Breast epithelium (tissue), 4 donors: ENCODE data around the gene NACAD. TPM values are rescaled to one million over a fixed set of nuclear protein-coding genes. Genes with fewer than 3 reads are reported as not detected.

Source experiments
- DNase-seq, 2 donors: peaks; one replicate each; pipeline ENCODE4 v3.0.0-alpha.2; 2019; ENCODE audit warnings: low spot score in 2 of 2
- H3K27ac ChIP-seq, 2 donors: fragments of 200-600 bp; sonication (generic) in 1 of 2; one replicate each; pipeline ENCODE4 v1.5.1; 2016 to 2019; ENCODE audit warnings: mild to moderate bottlenecking in 1 of 2
- H3K27me3 ChIP-seq, 2 donors: fragments of 200-600 bp; sonication (generic) in 1 of 2; one replicate each; pipeline versions ENCODE4 v1.5.1 to v1.6.0; 2017 to 2019; ENCODE audit warnings: control low read depth in 1 of 2, mild to moderate bottlenecking in 1 of 2
- H3K36me3 ChIP-seq: fragments of 200-600 bp; one replicate; pipeline ENCODE4 v1.5.1; 2019
- H3K4me1 ChIP-seq, 2 donors: fragments of 200-600 bp; sonication (generic); one replicate each; pipeline ENCODE4 v1.5.1; 2016 to 2019; ENCODE audit warnings: control low read depth in 1 of 2
- H3K4me3 ChIP-seq, 3 donors: fragments of 200-600 bp; sonication (generic); 1 replicate in 2 of 3; 2 replicates in 1 of 3; pipeline ENCODE4 v1.5.1; 2016 to 2019; ENCODE audit warnings: mild to moderate bottlenecking in 3 of 3, moderate library complexity in 2 of 3
- H3K9me3 ChIP-seq, 2 donors: fragments of 200-600 bp; sonication (generic) in 1 of 2; one replicate each; pipeline ENCODE4 v1.5.1; 2016 to 2019; ENCODE audit warnings: control low read depth in 1 of 2
- POLR2A ChIP-seq: fragments of 450-650 bp; IDR thresholded peaks from one replicate; pipeline ENCODE4 v1.6.1; 2016; ENCODE audit warnings: antibody characterized with exemption, mild to moderate bottlenecking, moderate library complexity
- POLR2AphosphoS5 ChIP-seq, 3 donors: sonication (generic); formaldehyde crosslinking; IDR thresholded peaks; one replicate each; pipeline ENCODE4 v1.6.1; 2017; ENCODE audit warnings: antibody characterized with exemption in 3 of 3
- intact Hi-C: fragments of 100-400 bp; cut with DNase I; formaldehyde crosslinking; loops from one replicate; pipeline ENCODE4 v1.15.1; 2023; ENCODE audit warnings: low total_unique reads
- total RNA-seq, 3 donors: library from RNA; depleted of rRNA; stranded (reverse); fragments of >200 nt; gene quantifications; one replicate each; pipeline ENCODE4 v1.1.0, GENCODE V29; 2016
- TF ChIP-seq, protein P1 (sequence below), 3 donors: fragments of 450-650 bp; IDR thresholded peaks; one replicate each; pipeline ENCODE4 v1.5.1; 2016 to 2017; ENCODE audit warnings: antibody characterized with exemption in 3 of 3, mild to moderate bottlenecking in 3 of 3, moderate library complexity in 3 of 3

Gene NACAD
- total RNA-seq, 3 donors from 2014 or later = 1.2 to 7.5 (median 3.2) TPM

DNA sequence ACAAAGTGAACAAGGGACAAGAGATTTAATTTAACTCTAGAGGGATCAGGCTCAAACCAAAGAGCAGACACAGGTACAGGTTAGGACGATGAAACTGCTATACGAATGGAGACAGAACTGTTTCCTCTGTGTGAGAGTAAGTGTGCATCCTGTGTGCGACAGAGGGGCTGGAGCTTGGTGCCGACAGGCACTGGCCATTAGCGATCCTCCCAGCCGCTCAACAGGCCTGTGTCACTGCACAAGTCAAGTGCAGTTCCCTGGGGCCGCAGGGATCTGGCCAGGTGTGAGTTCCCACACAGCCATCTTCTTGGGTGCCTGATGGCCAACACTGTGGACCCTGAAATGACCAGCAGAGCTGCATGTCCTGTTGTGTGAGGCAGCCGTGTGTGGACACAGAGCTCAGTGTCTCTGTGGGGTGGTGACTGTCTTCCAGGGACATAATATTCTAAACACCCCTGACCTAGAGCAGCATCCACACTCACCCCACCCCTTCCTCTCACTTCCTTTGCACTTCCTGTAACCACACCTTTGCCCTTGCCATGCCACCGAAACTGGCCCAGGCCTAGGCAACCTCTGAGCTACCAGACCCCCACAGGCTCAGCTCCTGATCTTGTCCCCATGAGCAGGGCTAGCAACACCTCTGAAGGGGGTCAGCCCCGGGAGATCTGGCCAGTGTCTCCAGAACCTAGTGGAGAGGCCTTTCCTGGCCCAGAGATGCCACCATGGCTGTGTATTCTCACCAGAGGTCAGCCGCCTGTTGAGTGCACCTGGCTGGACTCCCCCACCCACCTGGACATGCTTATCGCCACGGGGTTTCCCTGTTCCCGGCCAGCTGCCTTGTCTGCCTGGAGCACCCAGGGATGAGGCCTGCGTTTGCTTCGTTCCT lies 34.4 kb upstream of the NACAD start:
- H3K4me1 ChIP-seq = no peaks in the 10 kb centered on the region
- no peak overlapping the region for H3K27ac ChIP-seq
- H3K27me3 ChIP-seq = no peaks in the 10 kb centered on the region
- H3K4me3 ChIP-seq = no peak overlapping the region
- no peak for DNase-seq
- intact Hi-C loops = no loop called here
- H3K9me3 ChIP-seq = no peaks in the 10 kb centered on the region
- TF ChIP-seq POLR2A (no peak), POLR2AphosphoS5 (IDR thresholded peaks at IDR 0.05) (no peak)
- TF ChIP-seq, protein P1, sequence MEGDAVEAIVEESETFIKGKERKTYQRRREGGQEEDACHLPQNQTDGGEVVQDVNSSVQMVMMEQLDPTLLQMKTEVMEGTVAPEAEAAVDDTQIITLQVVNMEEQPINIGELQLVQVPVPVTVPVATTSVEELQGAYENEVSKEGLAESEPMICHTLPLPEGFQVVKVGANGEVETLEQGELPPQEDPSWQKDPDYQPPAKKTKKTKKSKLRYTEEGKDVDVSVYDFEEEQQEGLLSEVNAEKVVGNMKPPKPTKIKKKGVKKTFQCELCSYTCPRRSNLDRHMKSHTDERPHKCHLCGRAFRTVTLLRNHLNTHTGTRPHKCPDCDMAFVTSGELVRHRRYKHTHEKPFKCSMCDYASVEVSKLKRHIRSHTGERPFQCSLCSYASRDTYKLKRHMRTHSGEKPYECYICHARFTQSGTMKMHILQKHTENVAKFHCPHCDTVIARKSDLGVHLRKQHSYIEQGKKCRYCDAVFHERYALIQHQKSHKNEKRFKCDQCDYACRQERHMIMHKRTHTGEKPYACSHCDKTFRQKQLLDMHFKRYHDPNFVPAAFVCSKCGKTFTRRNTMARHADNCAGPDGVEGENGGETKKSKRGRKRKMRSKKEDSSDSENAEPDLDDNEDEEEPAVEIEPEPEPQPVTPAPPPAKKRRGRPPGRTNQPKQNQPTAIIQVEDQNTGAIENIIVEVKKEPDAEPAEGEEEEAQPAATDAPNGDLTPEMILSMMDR (IDR thresholded peaks at IDR 0.05) = no peak
- H3K36me3 ChIP-seq = no peaks in the 10 kb centered on the region

- H3K4me1 ChIP-seq = no peaks in the 10 kb centered on the region
- no peak overlapping the region for H3K4me3 ChIP-seq
- intact Hi-C loops = no loop called here
- no peaks in the 10 kb centered on the region for H3K36me3 ChIP-seq
- TF ChIP-seq, protein P1 (IDR thresholded peaks at IDR 0.05) = no peak
- no peak for TF ChIP-seq POLR2AphosphoS5 (IDR thresholded peaks at IDR 0.05)
- no peak for TF ChIP-seq POLR2A
- no peak overlapping the region for H3K27ac ChIP-seq
- H3K27me3 ChIP-seq = no peaks in the 10 kb centered on the region
- H3K9me3 ChIP-seq = no peaks in the 10 kb centered on the region
- DNase-seq = no peak
Observed at GRCh38 chr7:45119550-45119949, 30.8 kb upstream of the NACAD start.

DNA sequence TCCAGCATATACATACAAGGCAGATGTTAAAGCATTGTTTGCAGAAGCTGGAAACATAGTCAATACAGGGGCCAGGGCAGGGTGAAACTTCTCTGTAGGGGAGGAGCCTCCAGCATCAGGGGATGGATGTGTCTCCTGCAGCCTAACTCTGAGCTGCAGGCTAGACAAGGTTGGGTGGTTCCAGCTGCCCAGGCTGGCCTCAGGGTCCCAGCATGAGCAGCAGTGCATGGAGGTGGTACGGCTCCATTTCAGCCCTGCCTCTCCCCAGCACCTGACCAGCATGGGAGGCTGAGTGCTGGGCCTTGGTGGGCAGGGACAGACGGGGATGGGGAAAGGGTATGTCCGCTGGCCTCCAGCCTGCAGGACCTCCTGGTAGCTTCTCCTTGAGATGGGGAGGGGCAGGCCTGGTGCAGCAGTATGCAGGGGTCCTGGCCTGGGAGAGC lies 30.1 kb upstream of the NACAD start:
- H3K36me3 ChIP-seq = no peaks in the 10 kb centered on the region
- no peak for TF ChIP-seq POLR2AphosphoS5 (IDR thresholded peaks at IDR 0.05)
- no peak for TF ChIP-seq POLR2A
- TF ChIP-seq, protein P1 (IDR thresholded peaks at IDR 0.05) = no peak
- H3K9me3 ChIP-seq = no peaks in the 10 kb centered on the region
- H3K27me3 ChIP-seq = no peaks in the 10 kb centered on the region
- no peak for DNase-seq
- H3K27ac ChIP-seq = no peak overlapping the region
- H3K4me3 ChIP-seq = no peak overlapping the region
- intact Hi-C loops = no loop called here
- no peaks in the 10 kb centered on the region for H3K4me1 ChIP-seq

GRCh38 chr7:45118292-45118691 lies 29.5 kb upstream of the NACAD start:
- H3K27me3 ChIP-seq = no peaks in the 10 kb centered on the region
- TF ChIP-seq, protein P1 (IDR thresholded peaks at IDR 0.05) = no peak
- TF ChIP-seq POLR2A = no peak
- no peaks in the 10 kb centered on the region for H3K9me3 ChIP-seq
- DNase-seq = no peak
- no peaks in the 10 kb centered on the region for H3K4me1 ChIP-seq
- intact Hi-C loops = no loop called here
- no peaks in the 10 kb centered on the region for H3K36me3 ChIP-seq
- H3K27ac ChIP-seq = no peak overlapping the region
- H3K4me3 ChIP-seq = no peak overlapping the region

- H3K27me3 ChIP-seq = no peaks in the 10 kb centered on the region
- H3K36me3 ChIP-seq = no peaks in the 10 kb centered on the region
- intact Hi-C loops = no loop called here
- TF ChIP-seq POLR2A (no peak), POLR2AphosphoS5 (IDR thresholded peaks at IDR 0.05) (no peak)
- TF ChIP-seq, protein P1 (IDR thresholded peaks at IDR 0.05) = no peak
- no peak overlapping the region for H3K4me3 ChIP-seq
- no peaks in the 10 kb centered on the region for H3K9me3 ChIP-seq
- no peak overlapping the region for H3K27ac ChIP-seq
- no peaks in the 10 kb centered on the region for H3K4me1 ChIP-seq
- no peak for DNase-seq
Observed at GRCh38 chr7:45117582-45117981, 28.8 kb upstream of the NACAD start.
